Activated T-helper 1 cell treated with anti-CD3 and anti-CD28 coated beads, Interleukin-12 subunit alpha, Interleukin-12 subunit beta, Interleukin-2, Interleukin-4 antibody, amounts not matched to agents 30 ng/mL and 10 ng/mL and 1 ng/mL, durations not matched to agents 14 hours and 24 hours and 36 hours (primary cell): ENCODE data around the gene ZBTB49. TPM values are rescaled to one million over a fixed set of nuclear protein-coding genes. Genes with fewer than 3 reads are reported as not detected.
"Not testable (repeated sequence)": the region's sequence is repeated elsewhere in the genome, so short reads cannot be mapped to it uniquely, and the experiment has no call there.

Experiments
- DNase-seq: peaks from one replicate; pipeline ENCODE4 v3.0.0; 2021; ENCODE audit warnings: low spot score
- H3K27ac Mint-ChIP-seq: one replicate; pipeline ENCODE4 v1.8.0; 2021; ENCODE audit warnings: mild to moderate bottlenecking, mixed read lengths
- H3K27me3 Mint-ChIP-seq: one replicate; pipeline ENCODE4 v1.8.0; 2022; ENCODE audit warnings: mild to moderate bottlenecking, moderate library complexity, mixed read lengths; ENCODE audit not compliant: insufficient read depth
- H3K36me3 Mint-ChIP-seq: one replicate; pipeline ENCODE4 v1.8.0; 2021; ENCODE audit warnings: low read depth, mixed read lengths
- H3K4me1 Mint-ChIP-seq: one replicate; pipeline ENCODE4 v1.8.0; 2021; ENCODE audit warnings: low read depth, mixed read lengths
- H3K4me3 Mint-ChIP-seq: one replicate; pipeline ENCODE4 v1.8.0; 2021; ENCODE audit warnings: mild to moderate bottlenecking, moderate library complexity, mixed read lengths
- H3K9me3 Mint-ChIP-seq: one replicate; pipeline ENCODE4 v1.8.0; 2021; ENCODE audit warnings: mixed read lengths
- intact Hi-C: fragments of 100-400 bp; cut with micrococcal nuclease; formaldehyde crosslinking; loops from one replicate; pipeline ENCODE4 v1.15.1; 2024
- total RNA-seq: library from RNA; stranded (reverse); gene quantifications from 2 replicates; pipeline ENCODE4 v1.2.3, GENCODE V29; 2022

Gene ZBTB49, protein sequence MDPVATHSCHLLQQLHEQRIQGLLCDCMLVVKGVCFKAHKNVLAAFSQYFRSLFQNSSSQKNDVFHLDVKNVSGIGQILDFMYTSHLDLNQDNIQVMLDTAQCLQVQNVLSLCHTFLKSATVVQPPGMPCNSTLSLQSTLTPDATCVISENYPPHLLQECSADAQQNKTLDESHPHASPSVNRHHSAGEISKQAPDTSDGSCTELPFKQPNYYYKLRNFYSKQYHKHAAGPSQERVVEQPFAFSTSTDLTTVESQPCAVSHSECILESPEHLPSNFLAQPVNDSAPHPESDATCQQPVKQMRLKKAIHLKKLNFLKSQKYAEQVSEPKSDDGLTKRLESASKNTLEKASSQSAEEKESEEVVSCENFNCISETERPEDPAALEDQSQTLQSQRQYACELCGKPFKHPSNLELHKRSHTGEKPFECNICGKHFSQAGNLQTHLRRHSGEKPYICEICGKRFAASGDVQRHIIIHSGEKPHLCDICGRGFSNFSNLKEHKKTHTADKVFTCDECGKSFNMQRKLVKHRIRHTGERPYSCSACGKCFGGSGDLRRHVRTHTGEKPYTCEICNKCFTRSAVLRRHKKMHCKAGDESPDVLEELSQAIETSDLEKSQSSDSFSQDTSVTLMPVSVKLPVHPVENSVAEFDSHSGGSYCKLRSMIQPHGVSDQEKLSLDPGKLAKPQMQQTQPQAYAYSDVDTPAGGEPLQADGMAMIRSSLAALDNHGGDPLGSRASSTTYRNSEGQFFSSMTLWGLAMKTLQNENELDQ
- total RNA-seq = 7.4 and 8.5 TPM in 2 replicates

DNA sequence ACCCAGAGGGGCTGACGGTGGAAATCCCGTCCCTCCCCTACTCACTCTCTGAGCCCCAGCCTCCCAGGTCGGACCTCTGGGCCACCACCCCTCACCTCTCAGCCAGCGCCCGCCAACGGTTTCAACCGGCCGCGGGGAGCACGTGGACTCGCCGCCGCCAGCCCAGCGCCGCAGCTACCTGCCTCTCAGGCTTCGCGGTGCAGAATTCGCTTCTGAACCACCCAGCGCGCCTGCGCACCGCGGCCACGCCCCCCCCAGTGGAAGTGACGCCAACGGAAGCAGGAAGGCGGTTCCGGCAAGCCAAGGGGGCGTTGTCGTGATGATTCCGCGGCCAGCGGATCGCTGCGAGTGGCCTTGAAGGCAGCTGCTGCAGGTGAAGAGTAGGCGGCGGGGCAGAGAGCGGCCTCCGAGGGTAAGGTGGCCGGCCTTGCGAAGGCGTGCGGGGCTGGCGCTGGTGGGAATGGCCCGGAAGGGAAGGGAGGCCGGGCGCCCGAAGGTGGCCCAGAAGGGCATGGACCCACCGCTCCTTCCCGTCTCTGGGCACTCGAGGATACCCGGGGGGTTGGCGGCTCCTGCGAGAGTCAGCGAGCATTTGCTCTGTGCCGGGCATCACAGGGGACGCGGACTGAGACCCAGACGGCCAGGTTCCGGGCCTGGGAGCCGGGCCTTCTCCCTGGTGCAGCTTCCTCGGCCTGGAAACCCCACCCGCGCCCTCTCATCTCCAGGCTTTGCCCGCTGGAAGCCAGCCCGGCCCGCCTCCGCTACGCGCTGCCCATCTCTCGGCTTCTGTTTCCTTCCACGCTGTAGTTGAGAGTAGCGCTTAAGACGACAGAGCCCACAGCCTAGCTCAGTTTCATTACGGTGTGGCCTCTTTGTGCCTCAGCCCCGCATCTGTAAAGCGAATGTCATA is at the start of gene ZBTB49, which contains the start of gene LYAR:
Gene ZBTB49, plus strand, starts transcription at position 311 of the 910 bp plus-strand sequence. CDS start 9,695 bp downstream, outside the sequence.
Gene LYAR, minus strand, starts transcription at position 214 of the 910 bp plus-strand sequence. CDS start 6,412 bp downstream, outside the sequence.
- Mint-ChIP-seq H3K36me3 (peaks cover 26% of the 10 kb centered on the region), H3K27ac (peak within 1 kb of the TSS; percentile 90), H3K4me3 (peak within 1 kb of the TSS; percentile 97), H3K27me3 (no peaks in the 10 kb centered on the region), H3K9me3 (no peaks in the 10 kb centered on the region), H3K4me1 (peaks cover 31% of the 10 kb centered on the region)
- intact Hi-C loops = loop anchor here (1.0 to 2.0 kb wide), 5 partner anchors 38 to 335 kb away; partner anchors contain the start of gene TMEM128
- peak; percentile 96 for DNase-seq

DNA sequence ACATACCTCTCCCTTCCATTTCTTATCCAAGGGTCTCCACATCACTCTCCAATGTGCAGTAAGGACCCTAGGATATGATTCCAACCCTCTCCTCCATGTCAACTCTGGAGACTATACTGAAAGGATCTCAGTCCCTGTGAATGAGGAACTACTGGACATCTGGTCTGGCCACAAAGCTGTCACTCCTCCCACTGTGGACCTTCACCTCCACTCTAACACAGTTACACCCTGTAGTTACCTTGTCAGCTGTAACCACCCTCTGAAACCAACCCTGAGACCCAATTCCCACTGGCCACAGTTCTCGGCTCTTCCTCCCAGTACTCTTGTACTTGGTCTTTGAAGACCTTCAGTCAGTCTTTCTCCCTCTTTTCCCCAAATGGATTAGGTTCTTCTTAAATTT is 44.9 kb upstream of the ZBTB49 start:
- peak overlapping the region; percentile 3 for H3K27ac Mint-ChIP-seq
- H3K4me3 Mint-ChIP-seq = no peak overlapping the region
- no peaks in the 10 kb centered on the region for H3K27me3 Mint-ChIP-seq
- intact Hi-C loops = no loop called here
- H3K36me3 Mint-ChIP-seq = peaks cover 26% of the 10 kb centered on the region
- peaks cover 35% of the 10 kb centered on the region for H3K4me1 Mint-ChIP-seq
- no peak for DNase-seq
- no peaks in the 10 kb centered on the region for H3K9me3 Mint-ChIP-seq

DNA sequence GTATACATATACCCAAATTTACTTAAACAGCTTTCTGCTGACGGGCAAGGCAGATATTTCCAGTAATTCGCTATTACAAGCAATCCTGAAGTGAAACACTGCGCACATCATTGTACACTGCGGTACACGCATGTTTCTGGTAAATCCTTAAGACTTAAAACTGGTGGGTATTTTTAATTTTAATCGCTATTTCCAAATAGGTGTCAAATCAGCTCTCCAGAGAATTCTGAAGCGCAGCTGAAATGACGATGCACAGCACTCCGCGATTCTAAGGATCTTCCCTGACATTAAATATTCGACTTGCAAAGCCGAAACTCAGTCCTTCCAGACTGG is 42.4 kb upstream of the ZBTB49 start:
- Mint-ChIP-seq H3K27ac (peak overlapping the region; percentile 97), H3K4me3 (peak overlapping the region; percentile 87), H3K27me3 (peaks cover 4% of the 10 kb centered on the region), H3K9me3 (no peaks in the 10 kb centered on the region), H3K4me1 (peaks cover 35% of the 10 kb centered on the region), H3K36me3 (peaks cover 16% of the 10 kb centered on the region)
- no peak for DNase-seq
- intact Hi-C loops = loop anchor here (1.0 to 2.0 kb wide), 3 partner anchors 43 to 294 kb away; partner anchors contain the start of genes LYAR and ZBTB49

DNA sequence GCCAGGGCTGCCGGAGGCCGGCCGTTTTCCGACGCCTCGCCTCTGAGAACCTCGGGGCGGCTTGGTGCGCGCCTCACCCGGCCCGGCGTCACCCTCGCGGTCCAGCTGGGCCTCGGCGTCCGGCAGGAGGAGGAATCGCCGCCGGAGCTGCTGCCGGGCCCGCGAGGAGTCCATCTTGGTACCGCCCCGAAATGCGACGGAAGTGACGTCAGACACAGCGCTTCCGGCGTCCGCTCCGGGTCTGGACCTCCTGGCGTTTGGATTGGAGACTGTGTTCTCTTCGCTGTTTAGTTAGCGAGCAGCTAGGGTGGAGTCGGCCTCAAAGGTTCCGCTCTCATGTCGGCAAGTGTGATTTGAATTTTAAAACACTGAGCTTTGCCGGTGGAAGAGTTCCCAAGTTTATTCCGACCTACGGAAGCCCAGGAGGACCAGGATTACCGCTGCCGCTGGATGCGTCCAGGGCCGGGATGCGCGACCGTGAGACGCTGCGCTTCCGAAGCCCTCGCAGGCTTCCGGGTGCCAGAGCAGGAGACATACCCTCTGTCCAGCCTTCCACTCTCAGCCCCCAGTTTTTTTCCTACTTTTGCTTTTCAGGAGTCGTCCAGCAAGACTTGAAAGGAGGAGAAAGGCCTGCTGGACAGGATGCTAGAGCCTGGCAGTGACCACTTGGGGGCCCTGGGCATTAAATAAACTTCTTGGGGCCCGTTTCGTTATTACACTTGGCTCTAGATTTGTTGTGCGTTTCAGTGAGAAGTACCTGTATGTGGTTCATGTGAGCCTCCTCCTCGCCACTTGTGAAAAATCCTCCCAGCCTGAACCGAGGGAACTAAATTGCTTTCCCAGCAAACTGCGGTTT is 41.8 kb upstream of the ZBTB49 start, which contains the start of gene TMEM128:
Gene TMEM128, minus strand, starts transcription at position 195 of the 856 bp plus-strand sequence. Its CDS starts 21 bp downstream, at position 174.
- no peaks in the 10 kb centered on the region for H3K9me3 Mint-ChIP-seq
- H3K36me3 Mint-ChIP-seq = peaks cover 14% of the 10 kb centered on the region
- intact Hi-C loops = loop anchor here (1.0 to 2.0 kb wide), 3 partner anchors 42 to 293 kb away; partner anchors contain the start of genes LYAR and ZBTB49
- peaks cover 4% of the 10 kb centered on the region for H3K27me3 Mint-ChIP-seq
- peak within 1 kb of the TSS; percentile 87 for H3K4me3 Mint-ChIP-seq
- H3K4me1 Mint-ChIP-seq = peaks cover 35% of the 10 kb centered on the region
- DNase-seq = peak; percentile 91
- H3K27ac Mint-ChIP-seq = peak within 1 kb of the TSS; percentile 97

DNA sequence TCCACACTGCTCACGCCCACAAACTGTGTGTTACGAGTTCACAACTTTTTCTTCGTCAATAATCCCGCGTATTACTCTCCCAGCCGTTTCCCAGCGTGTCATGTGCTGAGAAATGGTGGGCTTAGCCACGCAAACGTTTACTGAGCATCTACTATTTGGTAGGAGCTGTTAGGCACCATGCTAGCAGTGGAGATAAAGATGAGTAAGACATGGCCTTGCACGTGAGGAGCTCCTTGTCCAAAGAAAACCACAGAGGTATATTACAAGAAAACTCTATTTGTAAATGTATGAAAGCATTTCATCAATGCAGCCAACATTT is 41.2 kb upstream of the ZBTB49 start:
- H3K9me3 Mint-ChIP-seq = no peaks in the 10 kb centered on the region
- H3K4me1 Mint-ChIP-seq = peaks cover 35% of the 10 kb centered on the region
- H3K27ac Mint-ChIP-seq = peak overlapping the region; percentile 97
- DNase-seq = no peak
- peaks cover 9% of the 10 kb centered on the region for H3K36me3 Mint-ChIP-seq
- intact Hi-C loops = loop anchor here (1.0 to 2.0 kb wide), 3 partner anchors 41 to 294 kb away; partner anchors contain the start of genes LYAR and ZBTB49
- peak overlapping the region; percentile 87 for H3K4me3 Mint-ChIP-seq
- H3K27me3 Mint-ChIP-seq = peaks cover 4% of the 10 kb centered on the region

DNA sequence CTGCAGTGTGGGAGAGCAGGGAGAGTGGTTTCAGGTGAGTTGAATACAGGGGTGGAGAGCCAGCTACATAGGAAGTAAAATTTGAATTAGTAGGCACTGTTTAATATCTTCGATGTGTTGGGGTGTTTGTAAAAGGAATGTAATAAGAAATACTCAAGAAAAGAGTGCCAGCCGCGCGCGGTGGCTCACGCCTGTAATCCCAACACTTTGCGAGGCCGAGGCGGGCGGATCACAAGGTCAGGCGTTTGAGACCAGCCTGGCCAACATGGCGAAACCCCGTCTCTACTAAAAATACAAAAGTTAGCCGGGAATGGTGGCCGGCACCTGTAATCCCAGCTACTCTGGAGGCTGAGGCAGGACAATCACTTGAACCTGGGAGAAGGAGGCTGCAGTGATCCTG is 40.7 kb upstream of the ZBTB49 start:
- H3K4me1 Mint-ChIP-seq = peaks cover 35% of the 10 kb centered on the region
- H3K36me3 Mint-ChIP-seq, H3K9me3 Mint-ChIP-seq: not testable (repeated sequence)

DNA sequence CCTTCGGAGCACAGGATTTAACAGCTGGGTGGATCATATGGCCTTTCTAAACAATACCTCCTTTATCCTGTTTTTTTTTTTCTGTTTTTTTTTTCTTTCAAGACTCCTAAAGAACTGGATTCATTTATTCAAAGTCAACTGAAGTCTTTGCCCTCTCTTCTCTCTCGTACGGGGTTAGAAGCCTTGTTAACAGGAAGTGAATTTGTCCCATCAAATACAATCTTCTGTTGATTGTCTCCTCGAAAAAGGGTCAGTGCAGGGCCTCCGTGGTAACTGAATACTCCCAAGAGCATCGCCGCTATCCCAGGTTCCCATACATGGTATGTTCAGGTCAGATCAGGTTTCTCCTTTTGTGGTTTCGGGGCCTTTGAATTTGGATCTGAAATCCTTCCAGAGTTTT is 40.2 kb upstream of the ZBTB49 start:
- DNase-seq = no peak
- no peaks in the 10 kb centered on the region for H3K9me3 Mint-ChIP-seq
- H3K4me3 Mint-ChIP-seq = peak overlapping the region; percentile 11
- intact Hi-C loops = loop anchor here (2.0 kb wide), 1 partner anchor 295 kb away; no protein-coding TSS in a partner anchor
- peaks cover 8% of the 10 kb centered on the region for H3K27me3 Mint-ChIP-seq
- peaks cover 8% of the 10 kb centered on the region for H3K36me3 Mint-ChIP-seq
- H3K27ac Mint-ChIP-seq = no peak overlapping the region
- peaks cover 34% of the 10 kb centered on the region for H3K4me1 Mint-ChIP-seq

More for the DNA sequence above, 40.7 kb upstream of the ZBTB49 start:
- not testable (repeated sequence) for H3K27me3 Mint-ChIP-seq, H3K27ac Mint-ChIP-seq, DNase-seq
- intact Hi-C loops = loop anchor here (2.0 kb wide), 1 partner anchor 295 kb away; no protein-coding TSS in a partner anchor
- peak overlapping the region; percentile 87 for H3K4me3 Mint-ChIP-seq

DNA sequence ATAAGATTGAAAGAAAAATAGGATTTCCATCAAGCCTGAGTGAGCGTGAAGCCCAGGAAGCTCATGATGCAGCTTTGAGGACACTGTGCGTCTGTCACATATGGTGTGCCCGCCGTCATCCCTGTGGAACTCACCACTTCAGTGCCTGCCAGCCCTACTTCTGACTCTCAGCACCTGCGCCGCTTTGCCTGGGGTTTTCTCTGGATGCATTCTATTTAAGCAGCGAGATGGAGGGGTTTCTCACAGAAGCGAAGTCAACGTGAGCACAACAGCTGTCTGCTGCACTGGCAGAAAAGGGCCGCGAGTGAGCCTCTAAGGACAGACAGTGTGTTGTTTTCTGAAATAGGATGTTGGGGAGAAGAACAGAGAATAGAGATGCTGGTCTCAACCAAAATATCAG is 35.9 kb upstream of the ZBTB49 start:
- no peak for DNase-seq
- H3K36me3 Mint-ChIP-seq = no peaks in the 10 kb centered on the region
- intact Hi-C loops = no loop called here
- H3K27ac Mint-ChIP-seq = no peak overlapping the region
- H3K27me3 Mint-ChIP-seq = peaks cover 9% of the 10 kb centered on the region
- peaks cover 2% of the 10 kb centered on the region for H3K4me1 Mint-ChIP-seq
- H3K4me3 Mint-ChIP-seq = no peak overlapping the region
- no peaks in the 10 kb centered on the region for H3K9me3 Mint-ChIP-seq

DNA sequence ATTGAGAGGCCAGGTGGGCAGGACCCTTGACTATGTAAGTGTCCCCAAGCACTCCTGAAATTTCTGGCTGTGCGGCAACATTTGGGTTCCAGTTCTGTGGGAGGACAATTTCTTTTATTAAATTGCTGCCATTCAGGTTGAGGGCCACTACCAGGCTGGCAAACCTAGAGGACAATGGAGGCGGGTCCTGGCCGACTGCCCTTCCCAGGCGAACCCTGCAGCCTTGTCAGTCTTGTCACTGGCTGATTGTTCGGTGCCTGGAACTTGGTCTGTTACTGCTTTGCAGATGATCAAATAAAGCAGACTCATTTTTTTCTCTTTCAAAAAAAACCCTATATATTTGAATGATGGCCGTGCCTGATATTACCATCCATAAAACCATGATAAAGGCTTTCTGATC is 35.4 kb upstream of the ZBTB49 start:
- H3K9me3 Mint-ChIP-seq = no peaks in the 10 kb centered on the region
- H3K4me3 Mint-ChIP-seq = no peak overlapping the region
- no peaks in the 10 kb centered on the region for H3K36me3 Mint-ChIP-seq
- DNase-seq = no peak
- H3K27me3 Mint-ChIP-seq = peaks cover 9% of the 10 kb centered on the region
- H3K27ac Mint-ChIP-seq = no peak overlapping the region
- peaks cover under 1% of the 10 kb centered on the region for H3K4me1 Mint-ChIP-seq
- intact Hi-C loops = no loop called here

DNA sequence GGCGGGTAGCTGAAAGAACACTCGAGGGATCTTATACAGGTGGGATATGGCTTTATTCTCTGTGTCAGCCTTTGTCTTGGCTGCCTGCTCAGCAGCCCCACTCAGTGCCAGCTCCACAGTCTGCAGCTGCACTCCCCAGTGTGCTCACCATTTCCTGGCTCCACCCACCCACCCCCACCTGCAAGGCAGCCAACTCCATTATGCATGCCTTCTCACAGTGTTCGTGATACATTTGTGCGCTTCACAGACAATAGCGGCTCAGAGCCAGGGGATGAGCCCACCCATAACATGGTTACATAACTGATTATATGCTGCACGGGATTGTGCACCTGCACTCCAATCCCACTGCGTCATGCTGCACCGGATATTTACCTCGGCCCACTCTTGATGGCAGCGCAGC is 33.3 kb upstream of the ZBTB49 start:
- Mint-ChIP-seq H3K4me3 (no peak overlapping the region), H3K27ac (no peak overlapping the region), H3K27me3 (peaks cover 5% of the 10 kb centered on the region), H3K36me3 (no peaks in the 10 kb centered on the region), H3K9me3 (no peaks in the 10 kb centered on the region), H3K4me1 (peaks cover 7% of the 10 kb centered on the region)
- intact Hi-C loops = no loop called here
- no peak for DNase-seq

DNA sequence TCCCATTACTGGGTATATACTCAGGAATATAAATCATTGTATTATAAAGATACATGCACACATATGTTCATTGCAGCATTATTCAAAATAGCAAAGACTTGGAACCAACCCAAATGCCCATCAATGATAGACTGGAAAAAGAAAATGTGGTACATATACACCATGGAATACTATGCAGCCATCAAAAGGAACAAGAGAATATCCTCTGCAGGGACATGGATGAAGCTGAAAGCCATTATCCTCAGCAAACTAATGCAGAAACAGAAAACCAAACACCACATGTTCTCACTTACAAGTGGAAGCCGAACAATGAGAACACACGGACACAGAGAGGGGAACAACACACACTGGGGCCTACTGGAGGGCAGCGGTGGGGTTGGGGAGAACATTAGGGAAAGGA is 32.3 kb upstream of the ZBTB49 start:
- intact Hi-C loops, H3K4me1 Mint-ChIP-seq, DNase-seq, H3K27ac Mint-ChIP-seq, H3K9me3 Mint-ChIP-seq, H3K4me3 Mint-ChIP-seq, H3K27me3 Mint-ChIP-seq, H3K36me3 Mint-ChIP-seq: not testable (repeated sequence)
